MV-4-11 (cell line): ENCODE results near the gene PM20D1.
A peak's percentile ranks its signal among the peaks of the same experiment; 100 is the strongest.
"Not testable (repeated sequence)": the region's sequence is repeated elsewhere in the genome, so short reads cannot be mapped to it uniquely, and the experiment has no call there.

Experiments
- DNase-seq: peaks from one replicate; lab custom pipeline; 2025; lab: John Stamatoyannopoulos, UW

PM20D1 gene

GRCh38 chr1:205840146-205840923 is 9.6 kb downstream of the PM20D1 start:
- DNase-seq = peak; percentile 3

GRCh38 chr1:205837382-205837970 is 12.5 kb downstream of the PM20D1 start:
- no peak for DNase-seq

- peak; percentile 15 for DNase-seq
Observed at GRCh38 chr1:205834751-205835150, 15.2 kb downstream of the PM20D1 start.

GRCh38 chr1:205832326-205832751 is 17.6 kb downstream of the PM20D1 start:
- peak; percentile 53 for DNase-seq

- DNase-seq = no peak
Observed at GRCh38 chr1:205827623-205828022, 22.3 kb downstream of the PM20D1 start.

- DNase-seq = no peak
Observed at GRCh38 chr1:205826995-205827394, 22.9 kb downstream of the PM20D1 start.

- DNase-seq = no peak
Observed at GRCh38 chr1:205826016-205826806, 23.7 kb downstream of the PM20D1 start.

- no peak for DNase-seq
Observed at GRCh38 chr1:205824180-205824579, 25.8 kb downstream of the PM20D1 start.

- DNase-seq = not testable (repeated sequence)
Observed at GRCh38 chr1:205823260-205823659, 26.7 kb downstream of the PM20D1 start.

GRCh38 chr1:205822397-205822796 is 27.5 kb downstream of the PM20D1 start:
- DNase-seq = no peak

- no peak for DNase-seq
Observed at GRCh38 chr1:205817988-205818387, 31.9 kb downstream of the PM20D1 start.

GRCh38 chr1:205817364-205817763 is 32.6 kb downstream of the PM20D1 start:
- no peak for DNase-seq

GRCh38 chr1:205813755-205814058 is 36.2 kb downstream of the PM20D1 start:
- DNase-seq = no peak

- peak; percentile 75 for DNase-seq
Observed at GRCh38 chr1:205812878-205813754, 36.8 kb downstream of the PM20D1 start, which contains the start of gene SLC41A1. Gene SLC41A1 (minus strand): TSS chr1:205813198. CDS start chr1:205810441, 2,757 bp downstream.

- no peak for DNase-seq
Observed at GRCh38 chr1:205812271-205812877, 37.6 kb downstream of the PM20D1 start.

- DNase-seq = no peak
Observed at GRCh38 chr1:205811660-205812059, 38.3 kb downstream of the PM20D1 start.

GRCh38 chr1:205810448-205811157 is 39.3 kb downstream of the PM20D1 start:
- no peak for DNase-seq

GRCh38 chr1:205809942-205810345 is 40.0 kb downstream of the PM20D1 start:
- no peak for DNase-seq

- DNase-seq = no peak
Observed at GRCh38 chr1:205809469-205809868, 40.5 kb downstream of the PM20D1 start.

- no peak for DNase-seq
Observed at GRCh38 chr1:205805082-205805711, 44.7 kb downstream of the PM20D1 start.
